ENCODE results near the gene UNC119.

UNC119 gene

GRCh38 chr17:28519236-28519635, 33.2 kb downstream of the UNC119 start:
- no peak for DNase-seq

- DNase-seq = no peak
Observed at GRCh38 chr17:28518578-28518977, 33.8 kb downstream of the UNC119 start.

GRCh38 chr17:28518132-28518531, 34.3 kb downstream of the UNC119 start:
- no peak for DNase-seq

- no peak for DNase-seq
Observed at GRCh38 chr17:28515518-28515917, 36.9 kb downstream of the UNC119 start.

- DNase-seq = no peak
Observed at GRCh38 chr17:28514561-28515002, 37.8 kb downstream of the UNC119 start.

- no peak for DNase-seq
Observed at GRCh38 chr17:28513476-28513875, 38.9 kb downstream of the UNC119 start.

GRCh38 chr17:28511858-28512461, 40.5 kb downstream of the UNC119 start:
- no peak for DNase-seq

GRCh38 chr17:28509789-28510188, 42.6 kb downstream of the UNC119 start:
- DNase-seq = no peak

GRCh38 chr17:28508211-28508724, 44.2 kb downstream of the UNC119 start:
- DNase-seq = no peak

- DNase-seq = no peak
Observed at GRCh38 chr17:28507567-28508203, 44.7 kb downstream of the UNC119 start.

- no peak for DNase-seq
Observed at GRCh38 chr17:28506763-28507487, 45.5 kb downstream of the UNC119 start.

- DNase-seq = no peak
Observed at GRCh38 chr17:28505986-28506665, 46.3 kb downstream of the UNC119 start, which contains the start of gene FOXN1. Gene FOXN1 (plus strand): TSS chr17:28506348. CDS start chr17:28523970, 17,622 bp downstream.

GRCh38 chr17:28503420-28503819, 49.0 kb downstream of the UNC119 start:
- DNase-seq = no peak

- DNase-seq = no peak
Observed at GRCh38 chr17:28501421-28502284, 50.8 kb downstream of the UNC119 start.

GRCh38 chr17:28500712-28501379, 51.6 kb downstream of the UNC119 start:
- no peak for DNase-seq

GRCh38 chr17:28499684-28500357, 52.6 kb downstream of the UNC119 start:
- DNase-seq = no peak

GRCh38 chr17:28499364-28499664, 53.1 kb downstream of the UNC119 start:
- no peak for DNase-seq

- no peak for DNase-seq
Observed at GRCh38 chr17:28498652-28499363, 53.6 kb downstream of the UNC119 start.

GRCh38 chr17:28497931-28498330, 54.5 kb downstream of the UNC119 start:
- no peak for DNase-seq

All from midbrain (tissue), 1 donor.